GM19043 (cell line): ENCODE results near the gene CDADC1.

Experiments used
- ATAC-seq: cut with Tn5 transposase; IDR thresholded peaks from one replicate; pipeline ENCODE4 v1.9.1; 2021; ENCODE audit warnings: low read depth; ENCODE audit not compliant: unreplicated experiment

Gene CDADC1

GRCh38 chr13:49247643-49248621 is at the start of gene CDADC1:
Gene CDADC1 (plus strand): TSS chr13:49247925. CDS start chr13:49248038, 113 bp downstream.
- ATAC-seq: peak; percentile 98

GRCh38 chr13:49206641-49207040 is 41.1 kb upstream of the CDADC1 start:
- ATAC-seq: no peak

- no peak for ATAC-seq
Observed at GRCh38 chr13:49208619-49209018, 39.1 kb upstream of the CDADC1 start.

GRCh38 chr13:49210114-49210513 is 37.6 kb upstream of the CDADC1 start:
- ATAC-seq: no peak

GRCh38 chr13:49210669-49211068 is 37.1 kb upstream of the CDADC1 start:
- ATAC-seq: no peak

- ATAC-seq: no peak
Observed at GRCh38 chr13:49213539-49213938, 34.2 kb upstream of the CDADC1 start.

GRCh38 chr13:49213997-49214916 is 33.5 kb upstream of the CDADC1 start:
- no peak for ATAC-seq

- peak; percentile 46 for ATAC-seq
Observed at GRCh38 chr13:49214917-49215376, 32.8 kb upstream of the CDADC1 start.

- ATAC-seq: no peak
Observed at GRCh38 chr13:49216334-49216733, 31.4 kb upstream of the CDADC1 start.

GRCh38 chr13:49217962-49218492 is 29.7 kb upstream of the CDADC1 start:
- ATAC-seq: no peak

- no peak for ATAC-seq
Observed at GRCh38 chr13:49218493-49219051, 29.2 kb upstream of the CDADC1 start.

GRCh38 chr13:49219647-49220035 is 28.1 kb upstream of the CDADC1 start:
- ATAC-seq: no peak

- ATAC-seq: no peak
Observed at GRCh38 chr13:49220036-49220855, 27.5 kb upstream of the CDADC1 start, which contains the start of gene MLNR. Gene MLNR (plus strand): TSS chr13:49220338. CDS start chr13:49220338, 0 bp downstream.

GRCh38 chr13:49220856-49221589 is 26.7 kb upstream of the CDADC1 start:
- ATAC-seq: no peak

GRCh38 chr13:49221590-49221965 is 26.1 kb upstream of the CDADC1 start:
- no peak for ATAC-seq

GRCh38 chr13:49225223-49226042 is 22.3 kb upstream of the CDADC1 start:
- no peak for ATAC-seq

- ATAC-seq: no peak
Observed at GRCh38 chr13:49226613-49227012, 21.1 kb upstream of the CDADC1 start.

GRCh38 chr13:49234741-49235140 is 13.0 kb upstream of the CDADC1 start:
- ATAC-seq: no peak
